ENCODE measurements around the gene ULBP3. TPM values are rescaled to one million over a fixed set of nuclear protein-coding genes. Genes with fewer than 3 reads are reported as not detected.

Gene ULBP3
- total and polyA plus RNA-seq, 2 of the 13 experiments (the other 11 are each of a cell fraction or from before 2014, with no cell fraction given) = 0.42 to 0.48 TPM

- TF ChIP-seq TAF15 (IDR thresholded peaks at IDR 0.05; ENCODE audit: low read depth, low read length, poor library complexity, severe bottlenecking) (no peak), NFE2L2 (IDR thresholded peaks at IDR 0.05; ENCODE audit: low read length) (no peak), DRAP1 (CRISPR knock-in tag; IDR thresholded peaks at IDR 0.05) (no peak), ZNF768 (CRISPR knock-in tag; IDR thresholded peaks at IDR 0.05) (peak; percentile 43; the same call in 1 of the 2 replicates), SOX13 (IDR thresholded peaks at IDR 0.05) (no peak), SOX13 (CRISPR knock-in tag; conservative IDR thresholded peaks at IDR 0.05 in 1 of 2, IDR thresholded peaks at IDR 0.05 in 1 of 2) (no peak), SOX6 (IDR thresholded peaks at IDR 0.05) (no peak), SOX6 (CRISPR knock-in tag; IDR thresholded peaks at IDR 0.05) (no peak), KDM5A (IDR thresholded peaks at IDR 0.05; ENCODE audit: borderline replicate concordance, low read length) (no peak), ZNF224 (CRISPR knock-in tag; IDR thresholded peaks at IDR 0.05) (no peak), ZNF576 (CRISPR knock-in tag; IDR thresholded peaks at IDR 0.05) (no peak), TFDP2 (CRISPR knock-in tag; IDR thresholded peaks at IDR 0.05) (0 out of 2 replicates have a peak, but pooled peaks have one; percentile 20)
Observed at GRCh38 chr6:150068720-150069648, at the start of gene ULBP3 (continued).
